ENCODE data around the gene GOLGA7B. TPM values are rescaled to one million over a fixed set of nuclear protein-coding genes. Genes with fewer than 3 reads are reported as not detected.

Gene GOLGA7B
- total and polyA plus RNA-seq, 9 of the 15 experiments (the other 6 are each of a cell fraction or from before 2014, with no cell fraction given): 0.03 to 0.07 (median 0.04) TPM; not detected in 3

DNA sequence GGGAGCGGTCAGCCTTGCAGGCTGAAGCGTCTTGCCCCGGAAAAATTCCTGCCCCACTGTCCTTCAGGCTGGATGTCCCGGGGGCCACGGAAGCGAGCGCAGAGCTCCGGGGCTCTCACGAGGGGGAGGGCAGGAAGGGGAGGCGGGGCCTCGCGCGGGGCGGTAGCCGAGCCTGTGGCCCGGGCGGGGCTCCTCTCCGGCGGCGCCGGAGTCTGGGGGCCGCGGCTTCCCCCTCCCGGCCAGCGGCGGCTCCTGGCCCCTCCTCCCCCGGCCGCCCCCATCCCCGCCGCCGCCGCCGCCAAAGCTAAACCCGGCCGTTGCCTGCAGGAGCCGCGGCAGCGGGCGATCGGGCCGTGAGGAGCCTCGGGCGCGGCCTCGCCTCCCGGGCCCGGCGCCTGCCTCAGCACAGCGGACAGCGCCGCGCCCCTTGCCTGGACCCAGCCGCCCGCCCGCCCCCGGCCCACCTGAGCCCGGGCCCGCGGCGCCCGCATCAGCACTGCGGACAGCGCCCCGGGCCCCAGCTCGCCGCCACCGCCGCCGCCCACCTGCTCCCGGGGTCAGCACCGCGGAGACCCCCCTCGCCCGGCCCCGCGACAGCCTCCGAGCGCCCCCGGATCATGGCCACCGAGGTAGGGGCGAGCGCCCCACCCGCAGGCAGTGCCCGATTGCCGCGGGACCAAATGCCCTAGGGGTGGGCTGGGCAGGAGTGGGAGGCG, at the start of gene GOLGA7B (continued):
- peak; percentile 95 for TF ChIP-seq ZBTB7A (IDR thresholded peaks at IDR 0.05; ENCODE audit: borderline replicate concordance, control insufficient read depth, low read depth, low read length)
- TF ChIP-seq, protein P1, sequence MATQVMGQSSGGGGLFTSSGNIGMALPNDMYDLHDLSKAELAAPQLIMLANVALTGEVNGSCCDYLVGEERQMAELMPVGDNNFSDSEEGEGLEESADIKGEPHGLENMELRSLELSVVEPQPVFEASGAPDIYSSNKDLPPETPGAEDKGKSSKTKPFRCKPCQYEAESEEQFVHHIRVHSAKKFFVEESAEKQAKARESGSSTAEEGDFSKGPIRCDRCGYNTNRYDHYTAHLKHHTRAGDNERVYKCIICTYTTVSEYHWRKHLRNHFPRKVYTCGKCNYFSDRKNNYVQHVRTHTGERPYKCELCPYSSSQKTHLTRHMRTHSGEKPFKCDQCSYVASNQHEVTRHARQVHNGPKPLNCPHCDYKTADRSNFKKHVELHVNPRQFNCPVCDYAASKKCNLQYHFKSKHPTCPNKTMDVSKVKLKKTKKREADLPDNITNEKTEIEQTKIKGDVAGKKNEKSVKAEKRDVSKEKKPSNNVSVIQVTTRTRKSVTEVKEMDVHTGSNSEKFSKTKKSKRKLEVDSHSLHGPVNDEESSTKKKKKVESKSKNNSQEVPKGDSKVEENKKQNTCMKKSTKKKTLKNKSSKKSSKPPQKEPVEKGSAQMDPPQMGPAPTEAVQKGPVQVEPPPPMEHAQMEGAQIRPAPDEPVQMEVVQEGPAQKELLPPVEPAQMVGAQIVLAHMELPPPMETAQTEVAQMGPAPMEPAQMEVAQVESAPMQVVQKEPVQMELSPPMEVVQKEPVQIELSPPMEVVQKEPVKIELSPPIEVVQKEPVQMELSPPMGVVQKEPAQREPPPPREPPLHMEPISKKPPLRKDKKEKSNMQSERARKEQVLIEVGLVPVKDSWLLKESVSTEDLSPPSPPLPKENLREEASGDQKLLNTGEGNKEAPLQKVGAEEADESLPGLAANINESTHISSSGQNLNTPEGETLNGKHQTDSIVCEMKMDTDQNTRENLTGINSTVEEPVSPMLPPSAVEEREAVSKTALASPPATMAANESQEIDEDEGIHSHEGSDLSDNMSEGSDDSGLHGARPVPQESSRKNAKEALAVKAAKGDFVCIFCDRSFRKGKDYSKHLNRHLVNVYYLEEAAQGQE (IDR thresholded peaks at IDR 0.05; ENCODE audit: borderline replicate concordance): peak; percentile 92
- TF ChIP-seq, protein P1 (CRISPR knock-in tag; IDR thresholded peaks at IDR 0.05; ENCODE audit: low read depth): peak; percentile 81
- TF ChIP-seq MEF2A (IDR thresholded peaks at IDR 0.05; ENCODE audit: control insufficient read depth, low read depth, low read length): no peak
- TF ChIP-seq, protein P2, sequence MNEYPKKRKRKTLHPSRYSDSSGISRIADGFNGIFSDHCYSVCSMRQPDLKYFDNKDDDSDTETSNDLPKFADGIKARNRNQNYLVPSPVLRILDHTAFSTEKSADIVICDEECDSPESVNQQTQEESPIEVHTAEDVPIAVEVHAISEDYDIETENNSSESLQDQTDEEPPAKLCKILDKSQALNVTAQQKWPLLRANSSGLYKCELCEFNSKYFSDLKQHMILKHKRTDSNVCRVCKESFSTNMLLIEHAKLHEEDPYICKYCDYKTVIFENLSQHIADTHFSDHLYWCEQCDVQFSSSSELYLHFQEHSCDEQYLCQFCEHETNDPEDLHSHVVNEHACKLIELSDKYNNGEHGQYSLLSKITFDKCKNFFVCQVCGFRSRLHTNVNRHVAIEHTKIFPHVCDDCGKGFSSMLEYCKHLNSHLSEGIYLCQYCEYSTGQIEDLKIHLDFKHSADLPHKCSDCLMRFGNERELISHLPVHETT (CRISPR knock-in tag; conservative IDR thresholded peaks at IDR 0.05 in 1 of 2, IDR thresholded peaks at IDR 0.05 in 1 of 2): no peak
- no peak for TF ChIP-seq STAG1 (CRISPR knock-in tag; IDR thresholded peaks at IDR 0.05; ENCODE audit: borderline replicate concordance)
- TF ChIP-seq ZNF407 (IDR thresholded peaks at IDR 0.05; ENCODE audit: low read depth): no peak
- no peak for TF ChIP-seq ZNF699 (CRISPR knock-in tag; IDR thresholded peaks at IDR 0.05; ENCODE audit: insufficient replicate concordance)

All from K562 (cell line).